Gastroesophageal sphincter (tissue), 3 donors: ENCODE measurements around the gene CBX6.

Experiments used
- CTCF ChIP-seq, 4 experiments: fragments of 200-600 bp in 2 of 4; fragments of 450-650 bp in 2 of 4; sonication (generic) in 1 of 4; IDR thresholded peaks; one replicate each; pipeline ENCODE4 v1.5.1; 2017 to 2019; ENCODE audit warnings: antibody characterized with exemption in 4 of 4, mild to moderate bottlenecking in 2 of 4, moderate library complexity in 2 of 4
- POLR2A ChIP-seq, 2 donors: fragments of 450-650 bp; IDR thresholded peaks; one replicate each; pipeline ENCODE4 v1.6.1; 2017; ENCODE audit warnings: antibody characterized with exemption in 2 of 2, mild to moderate bottlenecking in 2 of 2, moderate library complexity in 1 of 2

GRCh38 chr22:38861927-38862326 is 10.1 kb downstream of the CBX6 start:
- TF ChIP-seq CTCF (IDR thresholded peaks at IDR 0.05): no peak
- no peak for TF ChIP-seq POLR2A (IDR thresholded peaks at IDR 0.05)
